ENCODE results near the gene CATSPER1.

DNA sequence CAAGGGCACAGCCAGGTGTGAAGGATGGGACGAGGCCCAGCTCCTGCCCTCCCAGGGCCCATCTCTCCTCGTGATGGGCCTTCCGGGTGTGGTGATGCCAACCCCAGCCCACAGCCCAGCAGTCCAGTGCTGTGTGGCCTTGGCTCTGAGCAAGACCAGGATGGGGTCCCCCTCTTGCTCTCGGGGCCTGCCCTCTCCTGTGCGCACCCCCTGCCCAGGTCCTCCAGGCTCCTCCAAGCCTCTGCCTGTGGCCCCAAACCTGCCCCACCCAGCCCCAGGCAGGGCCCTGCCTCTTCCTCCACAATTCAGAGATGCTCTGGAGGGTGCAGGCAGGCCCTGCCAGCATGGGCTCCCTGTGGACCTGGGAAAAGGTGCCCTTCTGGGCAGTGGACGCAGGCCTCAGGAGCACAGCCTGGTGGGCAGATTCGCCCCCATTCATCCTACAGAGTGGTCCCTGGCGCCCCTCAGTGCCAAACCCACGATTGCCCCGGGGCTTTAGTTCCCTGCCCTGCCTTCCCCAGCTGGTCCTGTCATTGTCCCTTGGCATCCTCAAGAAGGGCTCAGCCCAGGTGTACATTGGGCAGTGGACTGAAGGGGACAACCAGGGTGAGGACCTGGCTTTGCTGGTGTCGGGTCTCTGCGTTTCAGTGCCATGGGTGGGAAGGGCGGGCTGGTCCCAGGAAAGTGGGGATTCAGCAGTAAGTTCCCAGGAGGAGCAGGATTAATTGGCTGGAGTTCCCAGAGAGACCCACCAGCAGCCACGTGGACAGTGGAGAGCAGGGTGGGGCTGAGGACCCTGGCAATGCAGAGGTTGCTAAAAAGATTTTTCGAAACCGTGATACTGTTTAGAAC, 44.1 kb downstream of the CATSPER1 start:
- no peak for TF ChIP-seq ZNF70 (CRISPR knock-in tag; IDR thresholded peaks at IDR 0.05)
- no peak for TF ChIP-seq PATZ1 (CRISPR knock-in tag; IDR thresholded peaks at IDR 0.05; ENCODE audit: borderline replicate concordance)
- TF ChIP-seq, protein P1, sequence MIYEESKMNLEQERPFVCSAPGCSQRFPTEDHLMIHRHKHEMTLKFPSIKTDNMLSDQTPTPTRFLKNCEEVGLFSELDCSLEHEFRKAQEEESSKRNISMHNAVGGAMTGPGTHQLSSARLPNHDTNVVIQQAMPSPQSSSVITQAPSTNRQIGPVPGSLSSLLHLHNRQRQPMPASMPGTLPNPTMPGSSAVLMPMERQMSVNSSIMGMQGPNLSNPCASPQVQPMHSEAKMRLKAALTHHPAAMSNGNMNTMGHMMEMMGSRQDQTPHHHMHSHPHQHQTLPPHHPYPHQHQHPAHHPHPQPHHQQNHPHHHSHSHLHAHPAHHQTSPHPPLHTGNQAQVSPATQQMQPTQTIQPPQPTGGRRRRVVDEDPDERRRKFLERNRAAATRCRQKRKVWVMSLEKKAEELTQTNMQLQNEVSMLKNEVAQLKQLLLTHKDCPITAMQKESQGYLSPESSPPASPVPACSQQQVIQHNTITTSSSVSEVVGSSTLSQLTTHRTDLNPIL (CRISPR knock-in tag; IDR thresholded peaks at IDR 0.05; ENCODE audit: low read depth) = no peak
- no peak for TF ChIP-seq ZFP3 (CRISPR knock-in tag; IDR thresholded peaks at IDR 0.05)
- no peak for TF ChIP-seq PPARA (CRISPR knock-in tag; IDR thresholded peaks at IDR 0.05; ENCODE audit: borderline replicate concordance)
- no peak for TF ChIP-seq ZFP30 (CRISPR knock-in tag; IDR thresholded peaks at IDR 0.05)
- TF ChIP-seq ARNTL (CRISPR knock-in tag; IDR thresholded peaks at IDR 0.05; ENCODE audit: borderline replicate concordance, low read depth) = no peak
- no peak for TF ChIP-seq RARB (CRISPR knock-in tag; IDR thresholded peaks at IDR 0.05)
- TF ChIP-seq TCF4 (CRISPR knock-in tag; IDR thresholded peaks at IDR 0.05; ENCODE audit: borderline replicate concordance) = no peak
- no peak for TF ChIP-seq OSR1 (CRISPR knock-in tag; IDR thresholded peaks at IDR 0.05)
- TF ChIP-seq, protein P2, sequence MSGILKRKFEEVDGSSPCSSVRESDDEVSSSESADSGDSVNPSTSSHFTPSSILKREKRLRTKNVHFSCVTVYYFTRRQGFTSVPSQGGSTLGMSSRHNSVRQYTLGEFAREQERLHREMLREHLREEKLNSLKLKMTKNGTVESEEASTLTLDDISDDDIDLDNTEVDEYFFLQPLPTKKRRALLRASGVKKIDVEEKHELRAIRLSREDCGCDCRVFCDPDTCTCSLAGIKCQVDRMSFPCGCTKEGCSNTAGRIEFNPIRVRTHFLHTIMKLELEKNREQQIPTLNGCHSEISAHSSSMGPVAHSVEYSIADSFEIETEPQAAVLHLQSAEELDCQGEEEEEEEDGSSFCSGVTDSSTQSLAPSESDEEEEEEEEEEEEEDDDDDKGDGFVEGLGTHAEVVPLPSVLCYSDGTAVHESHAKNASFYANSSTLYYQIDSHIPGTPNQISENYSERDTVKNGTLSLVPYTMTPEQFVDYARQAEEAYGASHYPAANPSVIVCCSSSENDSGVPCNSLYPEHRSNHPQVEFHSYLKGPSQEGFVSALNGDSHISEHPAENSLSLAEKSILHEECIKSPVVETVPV (CRISPR knock-in tag; IDR thresholded peaks at IDR 0.05) = no peak
